ENCODE data around the gene TGFBR3.

DNA sequence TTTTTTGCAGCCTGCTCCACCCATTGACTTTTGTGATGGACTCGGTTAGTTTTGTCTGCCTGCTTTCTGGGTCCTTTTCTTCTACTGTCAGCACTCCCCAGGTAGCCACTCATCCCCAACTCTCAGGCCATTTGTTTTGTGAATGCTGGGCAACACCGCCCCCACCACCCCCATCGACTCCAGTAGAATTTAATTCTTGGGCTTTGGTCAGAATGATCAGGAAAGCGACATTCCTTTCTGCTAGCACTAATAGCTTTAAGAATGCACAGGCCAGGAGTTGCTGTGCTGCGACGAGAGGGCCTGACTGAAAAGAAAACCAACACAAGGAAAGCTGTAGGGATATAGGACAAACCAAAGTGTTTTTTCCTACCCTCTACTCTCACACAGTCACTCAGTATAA, 240.9 kb downstream of the TGFBR3 start:
- TF ChIP-seq, protein P1, sequence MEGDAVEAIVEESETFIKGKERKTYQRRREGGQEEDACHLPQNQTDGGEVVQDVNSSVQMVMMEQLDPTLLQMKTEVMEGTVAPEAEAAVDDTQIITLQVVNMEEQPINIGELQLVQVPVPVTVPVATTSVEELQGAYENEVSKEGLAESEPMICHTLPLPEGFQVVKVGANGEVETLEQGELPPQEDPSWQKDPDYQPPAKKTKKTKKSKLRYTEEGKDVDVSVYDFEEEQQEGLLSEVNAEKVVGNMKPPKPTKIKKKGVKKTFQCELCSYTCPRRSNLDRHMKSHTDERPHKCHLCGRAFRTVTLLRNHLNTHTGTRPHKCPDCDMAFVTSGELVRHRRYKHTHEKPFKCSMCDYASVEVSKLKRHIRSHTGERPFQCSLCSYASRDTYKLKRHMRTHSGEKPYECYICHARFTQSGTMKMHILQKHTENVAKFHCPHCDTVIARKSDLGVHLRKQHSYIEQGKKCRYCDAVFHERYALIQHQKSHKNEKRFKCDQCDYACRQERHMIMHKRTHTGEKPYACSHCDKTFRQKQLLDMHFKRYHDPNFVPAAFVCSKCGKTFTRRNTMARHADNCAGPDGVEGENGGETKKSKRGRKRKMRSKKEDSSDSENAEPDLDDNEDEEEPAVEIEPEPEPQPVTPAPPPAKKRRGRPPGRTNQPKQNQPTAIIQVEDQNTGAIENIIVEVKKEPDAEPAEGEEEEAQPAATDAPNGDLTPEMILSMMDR (IDR thresholded peaks at IDR 0.05; ENCODE audit: low read length): no peak
- no peak for TF ChIP-seq EZH2 (IDR thresholded peaks at IDR 0.05; ENCODE audit: borderline replicate concordance, low read length)
